Neuronal stem cell (in vitro differentiated cells): ENCODE results near the gene FHOD3.

Experiments used
- DNase-seq: peaks from one replicate; pipeline ENCODE4 v3.0.0-alpha.2; 2013; ENCODE audit warnings: low spot score
- H2AFZ ChIP-seq: one replicate; pipeline ENCODE4 v1.6.1; 2013; ENCODE audit warnings: mild to moderate bottlenecking, low read length, inconsistent platforms
- H2AK5ac ChIP-seq: 2 replicates; pipeline ENCODE4 v1.6.1; 2013; ENCODE audit warnings: low read depth, mild to moderate bottlenecking, inconsistent platforms, low read length, moderate library complexity, mixed read lengths
- H2BK120ac ChIP-seq: 2 replicates; pipeline ENCODE4 v1.6.1; 2013; ENCODE audit warnings: low read depth, mild to moderate bottlenecking, inconsistent platforms, low read length, moderate library complexity, mixed read lengths
- H2BK12ac ChIP-seq: one replicate; pipeline ENCODE4 v1.6.1; 2013; ENCODE audit warnings: low read length, inconsistent platforms
- H2BK15ac ChIP-seq: 2 replicates; pipeline ENCODE4 v1.6.1; 2013; ENCODE audit warnings: mild to moderate bottlenecking, low read length, inconsistent platforms, mixed read lengths
- H2BK5ac ChIP-seq: one replicate; pipeline ENCODE4 v1.6.1; 2013; ENCODE audit warnings: inconsistent platforms, mild to moderate bottlenecking, low read length, moderate library complexity
- H3K14ac ChIP-seq: one replicate; pipeline ENCODE4 v1.6.1; 2013; ENCODE audit warnings: low read length, inconsistent platforms
- H3K18ac ChIP-seq: 2 replicates; pipeline ENCODE4 v1.6.1; 2013; ENCODE audit warnings: low read length, inconsistent platforms
- H3K23ac ChIP-seq: 2 replicates; pipeline ENCODE4 v1.6.1; 2013; ENCODE audit warnings: low read depth, mild to moderate bottlenecking, mixed read lengths, low read length, inconsistent platforms; ENCODE audit not compliant: poor library complexity
- H3K27ac ChIP-seq: replicated peaks from 3 replicates; pipeline ENCODE4 v1.5.1; 2013; ENCODE audit warnings: low read length, inconsistent platforms
- H3K27me3 ChIP-seq, 3 experiments: 2 replicates each; pipeline ENCODE4 v1.6.1; 2013; ENCODE audit warnings: low read length in 3 of 3, mild to moderate bottlenecking in 2 of 3, inconsistent platforms in 1 of 3, low read depth in 1 of 3, mixed read lengths in 1 of 3, moderate library complexity in 1 of 3; ENCODE audit not compliant: control insufficient read depth in 3 of 3, insufficient read depth in 3 of 3
- H3K36me3 ChIP-seq, 2 donors: replicated peaks in 1 of 2; 2 replicates each; pipeline ENCODE4 v1.6.1; 2013; ENCODE audit warnings: low read length in 2 of 2; ENCODE audit not compliant: control insufficient read depth in 2 of 2, insufficient read depth in 2 of 2
- H3K4ac ChIP-seq: 2 replicates; pipeline ENCODE4 v1.6.1; 2013; ENCODE audit warnings: inconsistent platforms, mild to moderate bottlenecking, low read length, moderate library complexity
- H3K4me1 ChIP-seq, 2 donors: 1 replicate in 1 of 2; 2 replicates in 1 of 2; pipeline ENCODE4 v1.6.1; 2013; ENCODE audit warnings: low read length in 2 of 2, low read depth in 1 of 2; ENCODE audit not compliant: control insufficient read depth in 2 of 2, insufficient read depth in 1 of 2
- H3K4me2 ChIP-seq: one replicate; pipeline ENCODE4 v1.6.1; 2013; ENCODE audit warnings: mild to moderate bottlenecking, low read length, inconsistent platforms; ENCODE audit not compliant: insufficient read depth, poor library complexity, severe bottlenecking
- H3K4me3 ChIP-seq, 2 donors: 2 replicates each; pipeline ENCODE4 v1.5.1; 2013; ENCODE audit warnings: low read length in 2 of 2, mild to moderate bottlenecking in 2 of 2, inconsistent platforms in 1 of 2, moderate library complexity in 1 of 2
- H3K79me1 ChIP-seq: one replicate; pipeline ENCODE4 v1.6.1; 2013; ENCODE audit warnings: low read depth, mild to moderate bottlenecking, inconsistent platforms, low read length, moderate library complexity
- H3K9ac ChIP-seq: one replicate; pipeline ENCODE4 v1.6.1; 2013; ENCODE audit warnings: mild to moderate bottlenecking, low read depth, low read length, inconsistent platforms; ENCODE audit not compliant: poor library complexity
- H3K9me3 ChIP-seq, 2 donors: replicated peaks in 1 of 2; 2 replicates each; pipeline versions ENCODE3 to v1.6.1; 2013; ENCODE audit warnings: low read length in 2 of 2, mild to moderate bottlenecking in 2 of 2, inconsistent platforms in 1 of 2, low read depth in 1 of 2, mixed read lengths in 1 of 2, moderate library complexity in 1 of 2; ENCODE audit not compliant: control insufficient read depth in 2 of 2, insufficient read depth in 1 of 2
- H4K8ac ChIP-seq: one replicate; pipeline ENCODE4 v1.6.1; 2013; ENCODE audit warnings: low read depth, mild to moderate bottlenecking, inconsistent platforms, low read length, moderate library complexity
- H4K91ac ChIP-seq: one replicate; pipeline ENCODE4 v1.6.1; 2013; ENCODE audit warnings: low read length, low read depth, mild to moderate bottlenecking, inconsistent platforms; ENCODE audit not compliant: poor library complexity
- WGBS, 2 donors: extraction: QIAGEN DNeasy Blood & Tissue Kit; methylation state at CpG; one replicate each; pipeline ENCODE4 v1.1.7; 2013; ENCODE audit warnings: missing lambda C conversion rate in 2 of 2, mixed read lengths in 1 of 2; ENCODE audit not compliant: insufficient read length in 2 of 2, insufficient replicate concordance in 1 of 2; ENCODE audit errors: extremely low coverage in 2 of 2; 5-methylcytosine and 5-hydroxymethylcytosine counted together

Gene FHOD3

DNA sequence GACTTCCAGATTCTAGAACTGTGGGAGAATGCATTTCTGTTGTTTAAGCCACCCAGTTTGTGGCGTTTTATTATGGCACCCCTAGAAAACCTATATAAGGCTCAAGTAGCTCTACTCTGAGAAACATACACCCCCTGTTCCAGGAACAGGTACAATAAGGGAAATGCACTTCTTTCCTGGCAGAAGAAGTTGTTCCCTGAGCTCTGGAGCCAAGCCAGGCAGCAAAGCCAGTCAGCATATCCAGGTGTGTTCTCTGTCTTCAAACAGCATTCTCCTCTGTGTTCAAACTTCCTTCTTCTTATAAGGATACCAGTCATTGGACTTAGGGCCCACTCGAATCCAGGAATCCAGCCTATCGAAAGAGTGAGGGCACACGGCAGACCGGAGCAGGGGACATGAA is 434.8 kb downstream of the FHOD3 start:
- no peak overlapping the region for H2BK15ac ChIP-seq
- no peaks in the 10 kb centered on the region for H3K79me1 ChIP-seq
- no peak overlapping the region for H3K4me2 ChIP-seq
- WGBS, 2 donors = no CpG with 5 or more reads among the region's 5 CpGs
- no peak overlapping the region for H2BK5ac ChIP-seq
- H3K18ac ChIP-seq = no peak overlapping the region
- H2AK5ac ChIP-seq = no peak overlapping the region
- no peak overlapping the region for H3K4ac ChIP-seq
- H2BK120ac ChIP-seq = no peak overlapping the region
- DNase-seq = no peak
- H3K14ac ChIP-seq = no peak overlapping the region
- H3K36me3 ChIP-seq = peaks cover 31 to 84% of the 10 kb centered on the region in 2 donors
- H2AFZ ChIP-seq = no peak overlapping the region
- H2BK12ac ChIP-seq = no peak overlapping the region
- no peak overlapping the region for H3K23ac ChIP-seq
- no peak overlapping the region for H4K8ac ChIP-seq
- no peak overlapping the region for H4K91ac ChIP-seq
- H3K27ac ChIP-seq = no peak overlapping the region
- H3K27me3 ChIP-seq = no peaks in the 10 kb centered on the region
- H3K9ac ChIP-seq = no peak overlapping the region
- no peak overlapping the region for H3K4me3 ChIP-seq
- H3K9me3 ChIP-seq = peaks cover 11 to 45% of the 10 kb centered on the region in 2 donors
- H3K4me1 ChIP-seq = no peaks in the 10 kb centered on the region

DNA sequence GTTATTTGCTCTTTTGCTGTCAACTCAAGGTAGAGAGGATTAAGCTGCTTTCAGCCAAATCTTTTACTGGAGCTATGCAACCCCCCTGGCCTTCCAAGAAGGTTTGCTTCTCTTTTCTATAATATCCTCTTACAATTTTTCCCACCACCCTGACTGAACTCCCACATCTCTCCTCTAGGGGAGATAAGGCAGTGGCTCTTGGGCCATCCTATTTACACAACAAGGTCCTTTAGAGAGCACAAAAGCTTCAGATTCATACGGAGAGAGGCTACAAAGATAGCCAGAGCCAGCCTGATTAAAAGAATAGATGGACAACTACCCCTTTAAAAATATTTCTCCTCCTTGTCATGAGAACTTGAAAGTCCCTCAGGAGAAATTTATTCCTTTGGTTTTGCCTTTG is 435.6 kb downstream of the FHOD3 start:
- H3K27me3 ChIP-seq = no peaks in the 10 kb centered on the region
- no peak overlapping the region for H4K8ac ChIP-seq
- H3K4ac ChIP-seq = no peak overlapping the region
- H3K27ac ChIP-seq = no peak overlapping the region
- DNase-seq = no peak
- no peak overlapping the region for H2BK15ac ChIP-seq
- peaks cover 11 to 45% of the 10 kb centered on the region in 2 donors for H3K9me3 ChIP-seq
- no CpG with 5 or more reads among the region's 1 CpG for WGBS, 2 donors
- H3K4me1 ChIP-seq = no peaks in the 10 kb centered on the region
- no peak overlapping the region for H3K9ac ChIP-seq
- no peak overlapping the region for H3K4me3 ChIP-seq
- no peak overlapping the region for H2AFZ ChIP-seq
- H3K23ac ChIP-seq = no peak overlapping the region
- H3K36me3 ChIP-seq = peaks cover 31 to 90% of the 10 kb centered on the region in 2 donors
- H2AK5ac ChIP-seq = no peak overlapping the region
- H4K91ac ChIP-seq = no peak overlapping the region
- no peak overlapping the region for H3K4me2 ChIP-seq
- no peaks in the 10 kb centered on the region for H3K79me1 ChIP-seq
- H3K14ac ChIP-seq = no peak overlapping the region
- H2BK120ac ChIP-seq = no peak overlapping the region
- H2BK5ac ChIP-seq = no peak overlapping the region
- H2BK12ac ChIP-seq = no peak overlapping the region
- no peak overlapping the region for H3K18ac ChIP-seq

DNA sequence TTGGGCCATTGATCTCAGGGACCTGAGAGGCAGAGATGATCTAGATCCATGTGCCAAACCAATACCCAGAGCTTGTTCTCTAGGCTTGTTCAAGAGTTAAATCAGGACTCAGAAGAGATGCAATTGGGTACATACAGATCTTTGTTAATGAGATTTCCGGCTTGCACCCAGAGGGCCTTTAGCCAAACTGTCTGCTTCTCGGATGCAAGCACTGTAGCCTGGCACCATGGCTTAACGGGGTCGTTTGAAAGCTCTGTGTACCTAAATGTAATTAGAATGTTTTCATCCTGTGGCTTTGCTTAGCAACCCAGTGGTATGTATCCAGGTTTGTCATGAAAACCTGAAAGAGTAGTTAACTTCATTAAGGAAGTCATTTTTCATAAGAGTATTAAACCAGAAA is 437.1 kb downstream of the FHOD3 start:
- Histone ChIP-seq H4K8ac (no peak overlapping the region), H3K27me3 (no peaks in the 10 kb centered on the region)
- no CpG with 5 or more reads among the region's 4 CpGs for WGBS, 2 donors

DNA sequence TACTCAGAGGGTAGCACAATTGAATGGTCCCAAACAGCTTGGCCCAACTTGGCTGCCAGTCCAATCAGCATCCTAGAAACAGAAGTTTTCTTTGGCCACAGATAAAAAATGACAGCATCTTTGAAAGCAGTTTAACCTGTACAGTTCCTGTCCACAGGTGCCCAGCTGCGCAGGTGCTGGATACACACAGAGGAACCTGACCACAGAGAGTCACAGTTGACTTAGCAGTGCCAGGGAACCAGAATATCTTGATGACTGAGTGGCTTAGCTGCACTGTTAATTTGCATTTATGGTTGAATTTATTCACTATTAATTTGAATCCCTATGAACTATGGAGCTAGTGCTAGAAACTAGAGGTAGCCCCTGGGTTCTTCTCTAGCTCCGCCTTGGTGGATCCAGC is 437.6 kb downstream of the FHOD3 start:
- Histone ChIP-seq H2BK12ac (no peak overlapping the region), H3K4me3 (no peak overlapping the region), H3K36me3 (peaks cover 30 to 78% of the 10 kb centered on the region in 2 donors), H3K9ac (no peak overlapping the region), H3K4me2 (no peak overlapping the region), H3K79me1 (no peaks in the 10 kb centered on the region), H3K9me3 (peaks cover 11 to 45% of the 10 kb centered on the region in 2 donors), H2BK120ac (no peak overlapping the region), H4K8ac (no peak overlapping the region), H3K27me3 (no peaks in the 10 kb centered on the region), H3K18ac (no peak overlapping the region), H3K14ac (no peak overlapping the region), H3K23ac (no peak overlapping the region), H3K4ac (no peak overlapping the region), H2BK5ac (no peak overlapping the region), H2AK5ac (no peak overlapping the region), H4K91ac (no peak overlapping the region), H3K4me1 (no peaks in the 10 kb centered on the region), H2BK15ac (no peak overlapping the region), H2AFZ (no peak overlapping the region), H3K27ac (no peak overlapping the region)
- WGBS, 2 donors = no CpG with 5 or more reads among the region's 2 CpGs
- no peak for DNase-seq

More for the DNA sequence above, 437.1 kb downstream of the FHOD3 start:
- Histone ChIP-seq H2AFZ (no peak overlapping the region), H3K23ac (no peak overlapping the region), H3K4ac (no peak overlapping the region), H4K91ac (no peak overlapping the region), H3K27ac (no peak overlapping the region), H2BK120ac (no peak overlapping the region), H3K36me3 (peaks cover 31 to 81% of the 10 kb centered on the region in 2 donors), H3K4me1 (no peaks in the 10 kb centered on the region), H2AK5ac (no peak overlapping the region), H3K9me3 (peaks cover 11 to 45% of the 10 kb centered on the region in 2 donors), H3K14ac (no peak overlapping the region), H2BK15ac (no peak overlapping the region), H3K18ac (no peak overlapping the region), H2BK5ac (no peak overlapping the region), H2BK12ac (no peak overlapping the region), H3K4me2 (no peak overlapping the region), H3K9ac (no peak overlapping the region), H3K79me1 (no peaks in the 10 kb centered on the region), H3K4me3 (no peak overlapping the region)
- no peak for DNase-seq
